ENCODE results near the gene HIVEP1. TPM values are rescaled to one million over a fixed set of nuclear protein-coding genes. Genes with fewer than 3 reads are reported as not detected.

HIVEP1 gene
- total RNA-seq, 6 donors from 2014 or later, result 22.9 to 48.5 (median 30.4) TPM

DNA sequence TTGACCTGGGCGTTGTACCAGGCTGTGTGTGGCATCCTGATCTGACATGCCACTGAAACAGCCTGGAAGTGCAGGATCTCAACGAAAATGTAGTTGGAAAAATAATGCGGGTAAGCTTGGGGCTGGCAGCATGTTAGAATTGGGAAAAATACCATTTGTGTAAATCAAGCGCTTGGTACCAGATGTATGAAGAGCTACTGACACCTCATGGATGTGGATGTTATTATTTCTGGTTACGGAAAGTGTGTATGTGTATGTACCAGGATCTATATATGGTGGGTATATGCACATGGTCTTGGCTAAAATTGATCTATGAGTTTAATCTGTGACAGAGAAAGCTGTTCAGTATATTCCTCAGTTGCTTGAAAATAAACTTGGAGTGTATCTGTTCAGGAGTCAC is 22.7 kb downstream of the HIVEP1 start:
- Histone ChIP-seq H3K4me1 (peaks cover 7 to 17% (median 12%) of the 10 kb centered on the region in 4 donors), H3K4me3 (no peak overlapping the region), H3K9me3 (peaks cover 0 to 4% (median 2%) of the 10 kb centered on the region in 4 donors), H3K27ac (no peak overlapping the region), H3K36me3 (no peaks in the 10 kb centered on the region), H3K27me3 (no peaks in the 10 kb centered on the region)
- no peak for ATAC-seq (ENCODE audit: low FRiP score in 2 of 2)
- TF ChIP-seq POLR2AphosphoS5 (IDR thresholded peaks at IDR 0.05) (no peak), POLR2A (IDR thresholded peaks at IDR 0.05) (no peak), EP300 (IDR thresholded peaks at IDR 0.05) (no peak)
- TF ChIP-seq, protein P1, sequence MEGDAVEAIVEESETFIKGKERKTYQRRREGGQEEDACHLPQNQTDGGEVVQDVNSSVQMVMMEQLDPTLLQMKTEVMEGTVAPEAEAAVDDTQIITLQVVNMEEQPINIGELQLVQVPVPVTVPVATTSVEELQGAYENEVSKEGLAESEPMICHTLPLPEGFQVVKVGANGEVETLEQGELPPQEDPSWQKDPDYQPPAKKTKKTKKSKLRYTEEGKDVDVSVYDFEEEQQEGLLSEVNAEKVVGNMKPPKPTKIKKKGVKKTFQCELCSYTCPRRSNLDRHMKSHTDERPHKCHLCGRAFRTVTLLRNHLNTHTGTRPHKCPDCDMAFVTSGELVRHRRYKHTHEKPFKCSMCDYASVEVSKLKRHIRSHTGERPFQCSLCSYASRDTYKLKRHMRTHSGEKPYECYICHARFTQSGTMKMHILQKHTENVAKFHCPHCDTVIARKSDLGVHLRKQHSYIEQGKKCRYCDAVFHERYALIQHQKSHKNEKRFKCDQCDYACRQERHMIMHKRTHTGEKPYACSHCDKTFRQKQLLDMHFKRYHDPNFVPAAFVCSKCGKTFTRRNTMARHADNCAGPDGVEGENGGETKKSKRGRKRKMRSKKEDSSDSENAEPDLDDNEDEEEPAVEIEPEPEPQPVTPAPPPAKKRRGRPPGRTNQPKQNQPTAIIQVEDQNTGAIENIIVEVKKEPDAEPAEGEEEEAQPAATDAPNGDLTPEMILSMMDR (IDR thresholded peaks at IDR 0.05), result no peak
- no peak for DNase-seq
- WGBS, 2 donors, result 72 to 81% methylated on average over 5 of the region's 5 CpGs

DNA sequence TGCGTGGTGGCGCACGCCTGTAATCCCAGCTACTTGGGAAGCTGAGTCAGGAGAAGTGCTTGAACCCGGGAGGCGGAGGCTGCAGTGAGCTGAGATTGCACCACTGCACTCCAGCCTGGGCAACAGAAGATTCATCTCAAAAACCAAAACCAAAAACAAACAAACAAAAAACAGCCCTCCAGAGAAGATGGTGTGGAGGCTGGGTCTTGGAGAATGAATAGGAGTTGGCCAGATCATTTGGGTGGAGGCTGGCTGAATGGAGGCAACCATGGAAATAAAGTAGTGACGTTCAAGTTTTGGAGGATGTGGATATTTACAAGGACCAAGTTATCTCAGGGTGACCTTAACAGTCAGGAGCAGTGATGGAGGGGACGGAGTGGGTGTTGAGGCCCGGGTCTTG is 24.7 kb downstream of the HIVEP1 start:
- Histone ChIP-seq H3K9me3 (no peaks in the 10 kb centered on the region), H3K27me3 (no peaks in the 10 kb centered on the region), H3K4me1 (peaks cover 7 to 17% (median 12%) of the 10 kb centered on the region in 4 donors), H3K4me3 (no peak overlapping the region), H3K27ac (no peak overlapping the region), H3K36me3 (no peaks in the 10 kb centered on the region)
- ATAC-seq (ENCODE audit: low FRiP score in 2 of 2) (no peak), DNase-seq (no peak)
- WGBS, 2 donors, result 95 to 96% methylated on average over 8 of the region's 8 CpGs
- TF ChIP-seq POLR2A (IDR thresholded peaks at IDR 0.05) (no peak), POLR2AphosphoS5 (IDR thresholded peaks at IDR 0.05) (no peak), EP300 (IDR thresholded peaks at IDR 0.05) (no peak)
- TF ChIP-seq, protein P1 (IDR thresholded peaks at IDR 0.05), result no peak

DNA sequence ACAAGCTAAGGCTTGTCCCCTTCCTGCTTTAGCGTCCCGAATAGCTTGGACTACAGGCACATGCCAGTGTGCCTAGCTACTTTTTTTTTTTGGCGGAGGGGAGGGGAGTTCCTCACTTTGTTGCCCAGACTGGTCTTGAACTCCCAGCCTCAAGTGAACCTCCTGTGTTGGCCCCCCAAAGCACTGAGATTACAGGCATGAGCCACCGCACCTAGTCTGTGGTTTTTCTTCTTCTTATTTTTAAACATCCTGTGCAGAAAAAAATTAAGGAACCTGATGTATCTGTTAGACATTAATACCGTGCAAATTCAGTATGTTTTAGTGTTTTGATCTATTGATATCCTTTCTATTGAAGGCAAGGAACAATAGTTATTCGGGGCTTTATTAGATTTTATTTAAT is 25.7 kb downstream of the HIVEP1 start:
- H3K4me1 ChIP-seq, result peaks cover 7 to 17% (median 12%) of the 10 kb centered on the region in 4 donors
- TF ChIP-seq EP300 (IDR thresholded peaks at IDR 0.05) (no peak), POLR2A (IDR thresholded peaks at IDR 0.05) (no peak), POLR2AphosphoS5 (IDR thresholded peaks at IDR 0.05) (no peak)
- TF ChIP-seq, protein P1 (IDR thresholded peaks at IDR 0.05), result no peak
- no peaks in the 10 kb centered on the region for H3K9me3 ChIP-seq
- WGBS, 2 donors, result 60 to 66% methylated on average over 6 of the region's 6 CpGs
- no peak for DNase-seq
- no peak overlapping the region for H3K27ac ChIP-seq
- H3K36me3 ChIP-seq, result no peaks in the 10 kb centered on the region
- ATAC-seq (ENCODE audit: low FRiP score in 2 of 2), result no peak
- H3K4me3 ChIP-seq, result no peak overlapping the region
- no peaks in the 10 kb centered on the region for H3K27me3 ChIP-seq

DNA sequence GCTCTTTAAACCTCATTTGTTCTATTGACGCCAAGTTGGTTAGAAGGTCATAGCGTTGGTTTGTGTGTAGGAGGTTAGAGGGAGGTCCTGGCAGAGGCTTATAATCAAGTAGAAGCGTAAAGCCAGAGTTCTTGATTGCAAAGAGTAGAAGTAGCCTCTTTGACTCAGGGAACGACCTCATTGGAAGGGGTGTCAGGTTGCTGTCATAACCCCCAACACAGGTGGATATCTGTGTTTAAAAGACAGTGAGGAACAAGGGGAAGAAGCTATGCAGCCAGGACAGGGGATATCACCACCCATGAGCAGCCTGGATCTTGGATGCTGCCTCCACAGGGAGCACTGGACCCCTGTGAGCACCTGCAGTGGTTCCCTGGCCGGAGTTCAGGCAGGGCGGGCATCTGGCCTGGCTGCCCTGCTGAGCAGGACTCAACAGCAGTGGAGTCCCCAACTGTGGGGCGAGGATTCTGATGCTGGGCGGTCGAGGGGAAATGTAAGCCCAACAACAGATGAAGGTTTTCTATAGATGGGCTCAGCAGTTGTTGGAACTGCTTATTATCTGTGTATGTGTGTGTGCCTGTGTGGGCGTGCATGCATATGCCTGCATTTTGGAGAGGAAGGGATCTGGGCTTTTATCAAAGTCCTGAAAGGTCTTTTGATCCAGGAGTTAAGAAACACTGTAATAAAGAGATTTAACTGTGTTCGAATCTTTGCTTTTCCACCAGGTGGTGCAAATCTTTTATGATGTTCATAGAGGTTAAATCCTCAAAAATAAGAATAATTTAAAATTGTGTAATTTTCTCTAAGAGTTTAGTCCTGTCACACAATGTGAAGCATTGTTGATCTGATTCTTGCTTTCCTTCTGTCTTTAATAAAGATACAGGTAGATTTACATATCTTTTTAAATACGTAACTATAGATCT is 27.7 kb downstream of the HIVEP1 start:
- TF ChIP-seq POLR2AphosphoS5 (IDR thresholded peaks at IDR 0.05) (no peak), EP300 (IDR thresholded peaks at IDR 0.05) (no peak), POLR2A (IDR thresholded peaks at IDR 0.05) (no peak)
- TF ChIP-seq, protein P1 (IDR thresholded peaks at IDR 0.05), result no peak
- peaks cover 0 to 10% (median 3%) of the 10 kb centered on the region in 4 donors for H3K4me1 ChIP-seq
- H3K36me3 ChIP-seq, result no peaks in the 10 kb centered on the region
- H3K27me3 ChIP-seq, result no peaks in the 10 kb centered on the region
- ATAC-seq (ENCODE audit: low FRiP score in 2 of 2) (no peak), DNase-seq (no peak)
- H3K9me3 ChIP-seq, result no peaks in the 10 kb centered on the region
- no peak overlapping the region for H3K27ac ChIP-seq
- no peak overlapping the region for H3K4me3 ChIP-seq
- WGBS, 2 donors, result 91 to 95% methylated on average over 9 to 12 of the region's 12 CpGs

All from upper lobe of left lung (tissue), 6 donors.